ENCODE data around the gene PITX1.
"Not testable (repeated sequence)": the region's sequence is repeated elsewhere in the genome, so short reads cannot be mapped to it uniquely, and the experiment has no call there.

PITX1 gene

DNA sequence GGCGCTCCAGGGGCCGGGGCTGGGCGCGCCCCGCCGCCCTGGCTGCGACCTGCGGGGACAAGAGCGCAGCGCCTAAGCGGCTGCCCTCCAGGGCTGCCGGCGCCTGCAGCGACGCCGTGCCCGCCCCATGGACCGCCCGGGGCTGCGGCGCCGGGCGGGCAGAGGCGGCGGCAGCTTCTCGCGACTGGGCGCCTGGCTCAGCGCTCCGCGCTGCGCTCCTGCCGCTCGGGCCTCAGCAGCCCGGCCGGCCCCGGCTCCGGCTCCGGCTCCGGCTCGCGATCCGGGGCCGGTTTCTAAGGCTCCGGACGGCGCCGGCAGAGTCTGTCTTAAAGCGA, at the start of gene PITX1:
Gene PITX1 (minus strand): TSS at position 328 of the 335 bp plus-strand sequence. CDS start 347 bp downstream, outside the sequence.
- Histone ChIP-seq H3K4me1 (ENCODE audit: insufficient read depth, low read length) (peaks cover 5% of the 10 kb centered on the region), H3K27ac (ENCODE audit: low read length) (no peak within 1 kb of the TSS), H3K4me3 (ENCODE audit: low read length) (peak within 1 kb of the TSS; percentile 48), H3K9ac (ENCODE audit: low read depth, low read length) (no peak within 1 kb of the TSS), H3K9me3 (ENCODE audit: insufficient read depth, low read depth, low read length) (peaks cover 9% of the 10 kb centered on the region; the same call in 1 of the 2 replicates), H3K36me3 (ENCODE audit: insufficient read depth, low read depth, low read length) (no peaks in the 10 kb centered on the region), H3K27me3 (ENCODE audit: insufficient read depth, low read length) (peaks cover 100% of the 10 kb centered on the region)

DNA sequence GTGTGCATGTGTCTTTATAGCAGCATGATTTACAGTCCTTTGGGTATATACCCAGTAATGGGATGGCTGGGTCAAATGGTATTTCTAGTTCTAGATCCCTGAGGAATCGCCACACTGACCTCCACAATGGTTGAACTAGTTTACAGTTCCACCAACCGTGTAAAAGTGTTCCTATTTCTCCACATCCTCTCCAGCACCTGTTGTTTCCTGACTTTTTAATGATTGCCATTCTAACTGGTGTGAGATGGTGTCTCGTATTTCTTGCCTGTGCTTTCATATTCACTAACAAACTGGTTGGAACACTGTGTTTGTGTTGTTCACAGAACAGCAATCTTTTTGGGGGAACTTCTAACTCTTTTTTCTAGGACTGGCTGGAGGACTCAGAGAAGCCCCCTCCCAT, 49.3 kb upstream of the PITX1 start:
- H3K9me3 ChIP-seq (ENCODE audit: insufficient read depth, low read depth, low read length): peaks cover 13% of the 10 kb centered on the region; the same call in 1 of the 2 replicates
- not testable (repeated sequence) for H3K4me3 ChIP-seq (ENCODE audit: low read length); H3K4me1 ChIP-seq (ENCODE audit: insufficient read depth, low read length); H3K9ac ChIP-seq (ENCODE audit: low read depth, low read length); H3K36me3 ChIP-seq (ENCODE audit: insufficient read depth, low read depth, low read length); H3K27ac ChIP-seq (ENCODE audit: low read length)
- H3K27me3 ChIP-seq (ENCODE audit: insufficient read depth, low read length): peaks cover 14% of the 10 kb centered on the region; the same call in 1 of the 2 replicates

DNA sequence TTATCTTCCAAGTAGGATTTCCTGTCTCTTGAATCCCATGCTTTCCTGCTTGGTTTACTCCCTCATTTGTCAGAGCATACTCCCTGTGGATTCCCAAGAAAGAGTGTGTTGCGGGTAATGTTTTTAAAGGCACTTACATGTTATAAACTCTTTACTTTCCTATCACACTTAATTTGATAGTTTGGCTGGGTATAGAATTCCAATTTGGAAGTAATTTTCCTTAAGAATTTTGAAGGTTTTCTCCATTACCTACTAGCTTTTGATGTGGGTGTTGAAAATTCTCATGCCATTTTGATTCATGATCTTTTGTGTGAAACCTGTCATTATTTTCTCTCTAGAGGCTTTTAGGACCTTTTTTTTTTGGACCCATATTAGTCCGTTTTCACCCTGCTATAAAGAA, 47.2 kb upstream of the PITX1 start:
- H3K36me3 ChIP-seq (ENCODE audit: insufficient read depth, low read depth, low read length): no peaks in the 10 kb centered on the region
- no peak overlapping the region for H3K4me3 ChIP-seq (ENCODE audit: low read length)
- no peaks in the 10 kb centered on the region for H3K4me1 ChIP-seq (ENCODE audit: insufficient read depth, low read length)
- H3K9me3 ChIP-seq (ENCODE audit: insufficient read depth, low read depth, low read length): peaks cover 13% of the 10 kb centered on the region; the same call in 1 of the 2 replicates
- no peak overlapping the region for H3K9ac ChIP-seq (ENCODE audit: low read depth, low read length)
- peaks cover 8% of the 10 kb centered on the region; the same call in 1 of the 2 replicates for H3K27me3 ChIP-seq (ENCODE audit: insufficient read depth, low read length)
- no peak overlapping the region for H3K27ac ChIP-seq (ENCODE audit: low read length)

DNA sequence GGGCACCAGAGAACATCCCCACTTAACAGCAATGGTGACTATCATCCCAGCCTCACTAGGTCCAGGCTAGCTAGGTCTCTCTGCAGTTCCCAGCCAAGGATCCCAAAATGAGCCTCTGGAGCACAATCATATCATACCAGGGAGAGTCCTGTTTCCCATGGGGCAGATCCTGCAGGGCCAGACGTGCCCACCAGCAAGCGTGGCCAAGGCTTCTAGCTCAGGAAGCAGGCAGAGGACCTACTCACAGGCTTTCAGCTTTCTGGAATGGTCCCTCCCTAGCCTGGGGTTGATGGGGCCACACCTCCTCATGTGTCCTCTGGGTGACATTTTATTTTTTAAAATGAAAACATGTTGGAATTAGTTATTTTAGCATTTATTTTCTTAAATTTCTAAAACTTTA, 45.7 kb upstream of the PITX1 start:
- Histone ChIP-seq H3K27ac (ENCODE audit: low read length) (no peak overlapping the region), H3K27me3 (ENCODE audit: insufficient read depth, low read length) (peaks cover 23% of the 10 kb centered on the region), H3K9ac (ENCODE audit: low read depth, low read length) (no peak overlapping the region), H3K4me3 (ENCODE audit: low read length) (no peak overlapping the region), H3K4me1 (ENCODE audit: insufficient read depth, low read length) (no peaks in the 10 kb centered on the region), H3K36me3 (ENCODE audit: insufficient read depth, low read depth, low read length) (no peaks in the 10 kb centered on the region), H3K9me3 (ENCODE audit: insufficient read depth, low read depth, low read length) (peaks cover 13% of the 10 kb centered on the region; the same call in 1 of the 2 replicates)

DNA sequence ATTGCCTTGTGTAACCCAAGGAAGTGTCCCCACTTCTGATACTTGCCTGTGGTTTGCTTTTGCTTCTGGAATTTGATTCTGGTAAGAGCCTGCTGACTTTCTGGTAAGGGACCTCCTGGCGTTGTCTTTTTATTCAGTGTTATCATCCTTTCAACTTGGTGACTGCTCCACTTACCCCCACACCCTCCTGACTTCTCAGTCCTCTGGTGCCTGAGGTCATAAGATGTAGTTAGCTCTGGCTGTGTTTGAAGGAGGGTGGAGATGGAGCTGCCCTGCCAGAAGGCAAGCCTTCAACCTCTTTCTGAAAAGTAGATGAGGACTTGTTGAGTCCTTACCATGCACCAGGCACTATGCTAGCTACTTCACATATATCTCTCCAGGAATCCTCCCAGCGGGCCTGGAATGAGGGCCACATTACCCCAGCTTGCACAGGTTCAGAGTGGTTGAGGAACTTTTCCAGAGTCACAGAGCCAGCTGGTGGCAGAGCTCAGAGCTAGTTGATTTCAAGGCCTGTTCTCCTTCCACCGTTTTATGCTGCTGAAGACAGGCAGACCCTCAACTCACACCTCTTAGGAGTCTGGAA, 45.2 kb upstream of the PITX1 start:
- H3K27me3 ChIP-seq (ENCODE audit: insufficient read depth, low read length): peaks cover 29% of the 10 kb centered on the region
- H3K36me3 ChIP-seq (ENCODE audit: insufficient read depth, low read depth, low read length): no peaks in the 10 kb centered on the region
- H3K27ac ChIP-seq (ENCODE audit: low read length): no peak overlapping the region
- no peaks in the 10 kb centered on the region for H3K4me1 ChIP-seq (ENCODE audit: insufficient read depth, low read length)
- no peak overlapping the region for H3K4me3 ChIP-seq (ENCODE audit: low read length)
- H3K9me3 ChIP-seq (ENCODE audit: insufficient read depth, low read depth, low read length): peaks cover 13% of the 10 kb centered on the region; the same call in 1 of the 2 replicates
- no peak overlapping the region for H3K9ac ChIP-seq (ENCODE audit: low read depth, low read length)

DNA sequence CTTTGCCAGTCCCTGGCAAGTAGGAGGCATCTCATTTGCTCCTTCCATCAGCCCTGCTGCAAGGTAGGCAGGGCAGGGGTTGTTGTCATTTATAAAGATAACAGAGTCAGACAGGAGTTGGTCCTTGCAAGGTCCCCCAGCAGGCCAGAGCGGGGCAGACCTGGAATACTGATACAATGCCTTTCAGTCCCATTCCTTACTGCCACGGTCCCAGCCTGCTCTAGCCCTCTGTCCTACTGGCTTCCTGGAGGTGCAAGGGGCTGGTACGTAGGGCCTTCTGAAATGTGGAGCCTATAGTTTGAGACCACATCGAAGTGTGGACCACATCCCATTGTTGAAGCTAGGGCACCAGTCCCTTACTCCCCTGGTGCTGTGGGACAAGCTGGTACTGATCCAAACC, 42.8 kb upstream of the PITX1 start:
- no peak overlapping the region for H3K4me3 ChIP-seq (ENCODE audit: low read length)
- no peaks in the 10 kb centered on the region for H3K36me3 ChIP-seq (ENCODE audit: insufficient read depth, low read depth, low read length)
- peaks cover 10% of the 10 kb centered on the region; the same call in 1 of the 2 replicates for H3K9me3 ChIP-seq (ENCODE audit: insufficient read depth, low read depth, low read length)
- no peaks in the 10 kb centered on the region for H3K4me1 ChIP-seq (ENCODE audit: insufficient read depth, low read length)
- peaks cover 53% of the 10 kb centered on the region for H3K27me3 ChIP-seq (ENCODE audit: insufficient read depth, low read length)
- H3K9ac ChIP-seq (ENCODE audit: low read depth, low read length): no peak overlapping the region
- H3K27ac ChIP-seq (ENCODE audit: low read length): no peak overlapping the region

DNA sequence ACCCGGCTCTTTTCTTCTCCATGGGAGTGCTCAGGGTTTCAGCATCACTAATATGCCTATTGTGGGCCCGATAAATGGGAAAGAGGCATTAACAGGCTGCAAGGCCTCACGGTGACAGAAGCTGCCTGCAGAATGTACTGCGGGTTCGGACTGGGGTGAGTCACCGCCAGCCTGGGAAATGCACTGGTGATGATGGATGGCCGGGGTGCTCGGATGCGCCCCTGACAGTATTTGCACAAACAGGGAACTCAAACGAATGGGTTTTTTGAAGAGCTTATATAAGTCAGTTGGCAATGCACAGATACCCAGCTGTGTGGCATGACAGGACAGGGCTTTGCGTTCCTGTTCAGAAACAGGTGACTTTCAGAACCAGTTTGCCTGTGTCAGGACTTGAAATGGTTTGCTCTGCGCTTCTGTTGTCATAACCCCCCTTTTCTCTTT, 42.0 kb upstream of the PITX1 start:
- H3K27me3 ChIP-seq (ENCODE audit: insufficient read depth, low read length): peaks cover 60% of the 10 kb centered on the region
- no peaks in the 10 kb centered on the region for H3K36me3 ChIP-seq (ENCODE audit: insufficient read depth, low read depth, low read length)
- no peak overlapping the region for H3K9ac ChIP-seq (ENCODE audit: low read depth, low read length)
- H3K4me3 ChIP-seq (ENCODE audit: low read length): no peak overlapping the region
- H3K27ac ChIP-seq (ENCODE audit: low read length): no peak overlapping the region
- H3K9me3 ChIP-seq (ENCODE audit: insufficient read depth, low read depth, low read length): peaks cover 4% of the 10 kb centered on the region; the same call in 1 of the 2 replicates
- H3K4me1 ChIP-seq (ENCODE audit: insufficient read depth, low read length): no peaks in the 10 kb centered on the region

DNA sequence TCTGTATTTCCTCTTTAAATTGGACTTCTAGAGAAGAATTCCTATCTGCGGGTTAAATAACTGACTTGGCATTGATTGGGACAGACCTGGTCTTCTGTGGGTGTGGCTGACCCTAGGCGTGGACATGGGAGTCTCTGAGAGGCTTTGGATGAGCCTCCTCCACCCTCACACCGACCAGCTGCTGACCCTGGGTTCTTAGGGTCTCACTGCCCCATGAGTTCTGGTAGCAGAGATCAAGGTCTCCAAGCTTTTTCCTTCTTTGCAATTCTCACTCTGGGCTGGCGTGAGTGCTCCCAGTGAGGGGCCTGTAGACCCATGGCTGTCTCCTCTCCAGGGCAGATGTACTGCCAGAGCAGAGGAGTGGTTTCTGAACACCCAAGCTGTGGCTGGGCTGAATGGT, 41.6 kb upstream of the PITX1 start:
- no peaks in the 10 kb centered on the region for H3K4me1 ChIP-seq (ENCODE audit: insufficient read depth, low read length)
- H3K4me3 ChIP-seq (ENCODE audit: low read length): no peak overlapping the region
- H3K9me3 ChIP-seq (ENCODE audit: insufficient read depth, low read depth, low read length): no peaks in the 10 kb centered on the region
- H3K27me3 ChIP-seq (ENCODE audit: insufficient read depth, low read length): peaks cover 64% of the 10 kb centered on the region
- H3K27ac ChIP-seq (ENCODE audit: low read length): no peak overlapping the region
- H3K9ac ChIP-seq (ENCODE audit: low read depth, low read length): no peak overlapping the region
- H3K36me3 ChIP-seq (ENCODE audit: insufficient read depth, low read depth, low read length): no peaks in the 10 kb centered on the region

DNA sequence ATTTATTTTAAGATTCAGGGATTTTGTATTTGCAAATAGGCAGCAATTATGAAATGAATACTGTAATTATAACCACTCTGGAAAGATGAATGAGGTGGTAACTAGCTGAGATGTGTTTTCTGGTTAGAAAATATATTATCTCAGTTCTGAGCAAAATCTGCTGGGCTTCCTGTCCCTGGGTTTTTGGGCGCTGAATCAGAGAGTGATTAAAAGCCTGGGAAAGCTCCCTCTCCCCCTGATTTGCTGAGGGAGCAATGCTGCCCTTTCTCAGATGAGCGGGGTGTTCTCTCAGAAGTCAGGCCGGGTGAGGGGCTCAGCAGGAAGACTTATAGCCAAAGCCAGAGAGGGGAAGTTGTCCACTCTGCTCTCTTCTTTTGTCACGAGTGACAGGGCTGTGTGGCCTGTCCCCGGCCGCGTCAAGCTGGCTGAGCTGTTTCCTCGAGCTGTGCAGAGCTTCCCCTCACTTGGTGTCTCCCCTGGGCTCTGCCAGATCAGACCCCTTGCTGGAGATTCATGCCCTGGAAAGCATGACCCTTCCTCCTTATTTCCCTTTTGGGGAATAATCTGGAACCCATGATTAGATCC, 39.8 kb upstream of the PITX1 start:
- no peak overlapping the region for H3K4me3 ChIP-seq (ENCODE audit: low read length)
- H3K36me3 ChIP-seq (ENCODE audit: insufficient read depth, low read depth, low read length): no peaks in the 10 kb centered on the region
- no peak overlapping the region for H3K27ac ChIP-seq (ENCODE audit: low read length)
- no peaks in the 10 kb centered on the region; the same call in 1 of the 2 replicates for H3K4me1 ChIP-seq (ENCODE audit: insufficient read depth, low read length)
- peaks cover 79% of the 10 kb centered on the region for H3K27me3 ChIP-seq (ENCODE audit: insufficient read depth, low read length)
- H3K9ac ChIP-seq (ENCODE audit: low read depth, low read length): no peak overlapping the region
- no peaks in the 10 kb centered on the region for H3K9me3 ChIP-seq (ENCODE audit: insufficient read depth, low read depth, low read length)

DNA sequence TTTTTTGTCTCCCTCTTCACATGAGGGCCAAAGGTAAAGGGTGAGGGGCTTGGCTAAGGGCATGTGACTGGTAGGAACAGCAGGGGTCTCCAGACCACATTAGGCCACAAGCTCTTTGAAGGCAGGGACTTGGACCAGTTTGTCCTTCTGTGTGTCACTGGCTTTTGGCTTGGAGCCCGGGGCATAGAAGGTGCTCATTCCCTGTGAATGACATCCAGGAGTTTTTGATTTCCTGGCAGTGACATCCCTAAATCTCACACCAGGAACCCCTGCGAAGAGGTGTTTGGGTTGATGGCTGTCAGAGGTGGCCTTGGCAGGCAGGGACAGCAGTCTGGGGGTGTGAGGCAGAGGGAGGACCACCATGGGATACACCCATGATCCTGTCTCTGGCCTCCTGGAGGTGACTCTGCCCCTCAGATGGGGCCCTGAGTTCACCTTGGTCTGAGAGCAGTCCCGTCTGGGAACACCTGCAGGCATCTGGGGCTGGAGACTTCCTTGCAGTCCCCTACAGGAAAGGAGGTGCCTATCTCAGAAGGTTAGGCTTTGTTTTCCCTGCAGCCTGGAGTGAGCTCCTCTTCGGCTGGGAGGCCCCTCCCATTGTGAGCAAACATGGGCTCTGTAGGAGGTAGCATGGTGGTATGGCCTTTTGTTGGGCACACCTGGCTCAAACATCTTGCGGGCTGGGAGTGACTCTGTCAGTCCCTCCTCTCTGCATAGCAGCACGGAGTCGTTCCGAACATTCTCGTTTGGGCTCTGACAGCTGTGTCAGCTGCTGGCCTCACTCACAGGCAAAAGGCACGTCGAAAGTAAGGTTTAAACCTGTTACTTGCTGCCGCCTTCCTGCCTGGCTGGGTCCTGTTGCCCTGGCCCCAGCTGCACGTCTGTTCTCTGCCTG, 38.6 kb upstream of the PITX1 start:
- no peaks in the 10 kb centered on the region for H3K9me3 ChIP-seq (ENCODE audit: insufficient read depth, low read depth, low read length)
- no peaks in the 10 kb centered on the region for H3K36me3 ChIP-seq (ENCODE audit: insufficient read depth, low read depth, low read length)
- no peak overlapping the region for H3K4me3 ChIP-seq (ENCODE audit: low read length)
- no peak overlapping the region for H3K9ac ChIP-seq (ENCODE audit: low read depth, low read length)
- H3K27ac ChIP-seq (ENCODE audit: low read length): no peak overlapping the region
- H3K27me3 ChIP-seq (ENCODE audit: insufficient read depth, low read length): peaks cover 91% of the 10 kb centered on the region
- no peaks in the 10 kb centered on the region; the same call in 1 of the 2 replicates for H3K4me1 ChIP-seq (ENCODE audit: insufficient read depth, low read length)

DNA sequence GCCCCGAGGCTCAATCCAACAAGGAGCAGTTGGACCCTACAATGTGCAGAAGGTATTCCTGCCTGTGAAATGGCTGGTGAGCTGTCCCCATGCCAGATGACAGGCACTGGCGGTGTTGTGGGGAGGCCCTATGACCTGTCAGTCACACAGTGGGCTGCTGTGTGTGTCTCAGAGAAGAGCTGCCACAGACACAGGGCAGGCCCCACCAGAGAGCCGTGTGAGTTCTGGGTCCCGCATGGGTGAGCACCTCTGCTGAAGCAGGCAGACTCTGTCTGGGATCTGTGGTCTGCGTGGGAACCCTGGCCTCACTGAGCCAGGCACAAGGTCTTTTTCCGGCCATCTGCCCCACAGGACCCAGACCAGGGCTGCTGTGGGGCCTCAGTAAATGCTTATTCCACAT, 37.3 kb upstream of the PITX1 start:
- H3K27ac ChIP-seq (ENCODE audit: low read length): no peak overlapping the region
- H3K9ac ChIP-seq (ENCODE audit: low read depth, low read length): no peak overlapping the region
- H3K9me3 ChIP-seq (ENCODE audit: insufficient read depth, low read depth, low read length): no peaks in the 10 kb centered on the region
- no peaks in the 10 kb centered on the region for H3K36me3 ChIP-seq (ENCODE audit: insufficient read depth, low read depth, low read length)
- H3K4me3 ChIP-seq (ENCODE audit: low read length): no peak overlapping the region
- H3K4me1 ChIP-seq (ENCODE audit: insufficient read depth, low read length): no peaks in the 10 kb centered on the region; the same call in 1 of the 2 replicates
- H3K27me3 ChIP-seq (ENCODE audit: insufficient read depth, low read length): peaks cover 100% of the 10 kb centered on the region

All from iPS-20b (cell line).